AG08396 (cell line): Measurements from ENCODE around the gene KRTAP12-4.
"Not testable (repeated sequence)": the region's sequence is repeated elsewhere in the genome, so short reads cannot be mapped to it uniquely, and the experiment has no call there.

Source experiments
- DNase-seq: peaks from one replicate; pipeline ENCODE4 v3.0.0; 2012; ENCODE audit warnings: low spot score, mixed read lengths

Gene KRTAP12-4

GRCh38 chr21:44610157-44610843 lies 44.2 kb downstream of the KRTAP12-4 start:
- DNase-seq: not testable (repeated sequence)

GRCh38 chr21:44609193-44609592 lies 45.3 kb downstream of the KRTAP12-4 start:
- no peak for DNase-seq

GRCh38 chr21:44606495-44606894 lies 48.0 kb downstream of the KRTAP12-4 start:
- no peak for DNase-seq
